ACHN (cell line): ENCODE results near the gene CATSPER1.

Experiments used
- DNase-seq: peaks from one replicate; pipeline ENCODE4 v3.0.0-alpha.2; 2015
- in situ Hi-C: cut with HindIII; loops from 2 replicates; pipeline ENCODE4 v1.10.0; 2017; ENCODE audit warnings: low sequenced_read_pairs, low pct_ligation_motif_present, low pct_unique_long_range_greater_than_20kb

CATSPER1 gene

GRCh38 chr11:66026017-66026529, at the start of gene CATSPER1:
Gene CATSPER1 (minus strand): TSS chr11:66026479. CDS start chr11:66026379, 100 bp downstream.
- DNase-seq, result no peak
- in situ Hi-C loops, result no loop called here

GRCh38 chr11:66075273-66075672, 49.0 kb upstream of the CATSPER1 start:
- no peak for DNase-seq
- in situ Hi-C loops, result no loop called here

GRCh38 chr11:66073669-66074068, 47.4 kb upstream of the CATSPER1 start:
- in situ Hi-C loops, result no loop called here
- DNase-seq, result no peak

- no peak for DNase-seq
- in situ Hi-C loops, result no loop called here
Observed at GRCh38 chr11:66072518-66072917, 46.2 kb upstream of the CATSPER1 start.

- in situ Hi-C loops, result no loop called here
- DNase-seq, result no peak
Observed at GRCh38 chr11:66072081-66072480, 45.8 kb upstream of the CATSPER1 start.

GRCh38 chr11:66071381-66071801, 45.1 kb upstream of the CATSPER1 start:
- in situ Hi-C loops, result no loop called here
- DNase-seq, result no peak

GRCh38 chr11:66070604-66071380, 44.5 kb upstream of the CATSPER1 start:
- DNase-seq, result peak; percentile 26
- in situ Hi-C loops, result no loop called here

GRCh38 chr11:66069715-66070603, 43.7 kb upstream of the CATSPER1 start, which contains the start of gene PACS1:
Gene PACS1 (plus strand): TSS chr11:66070272. CDS start chr11:66070487, 215 bp downstream.
- DNase-seq, result peak; percentile 71
- in situ Hi-C loops, result no loop called here

GRCh38 chr11:66068923-66069714, 42.8 kb upstream of the CATSPER1 start:
- DNase-seq, result peak; percentile 73
- in situ Hi-C loops, result no loop called here

GRCh38 chr11:66068154-66068821, 42.0 kb upstream of the CATSPER1 start:
- peak; percentile 69 for DNase-seq

GRCh38 chr11:66067640-66068039, 41.4 kb upstream of the CATSPER1 start:
- in situ Hi-C loops, result no loop called here
- DNase-seq, result no peak

More at GRCh38 chr11:66068154-66068821, 42.0 kb upstream of the CATSPER1 start:
- in situ Hi-C loops, result no loop called here

- DNase-seq, result no peak
- in situ Hi-C loops, result no loop called here
Observed at GRCh38 chr11:66066751-66067150, 40.5 kb upstream of the CATSPER1 start.

GRCh38 chr11:66064571-66064970, 38.3 kb upstream of the CATSPER1 start:
- DNase-seq, result no peak
- in situ Hi-C loops, result no loop called here

GRCh38 chr11:66063900-66064299, 37.6 kb upstream of the CATSPER1 start:
- no peak for DNase-seq
- in situ Hi-C loops, result no loop called here

- no peak for DNase-seq
- in situ Hi-C loops, result no loop called here
Observed at GRCh38 chr11:66062408-66062807, 36.1 kb upstream of the CATSPER1 start.

GRCh38 chr11:66061268-66061667, 35.0 kb upstream of the CATSPER1 start:
- no peak for DNase-seq
- in situ Hi-C loops, result no loop called here

- in situ Hi-C loops, result no loop called here
- DNase-seq, result no peak
Observed at GRCh38 chr11:66059966-66060680, 33.8 kb upstream of the CATSPER1 start.
